CD4-positive, alpha-beta T cell treated with Interferon alpha-2 for 1 hour (primary cell): ENCODE measurements around the gene ETF1.
"Not testable (repeated sequence)": the region's sequence is repeated elsewhere in the genome, so short reads cannot be mapped to it uniquely, and the experiment has no call there.

Source experiments
- DNase-seq, 2 donors: peaks; one replicate each; pipeline ENCODE4 v3.0.0-alpha.2; 2020 to 2022

ETF1 gene

DNA sequence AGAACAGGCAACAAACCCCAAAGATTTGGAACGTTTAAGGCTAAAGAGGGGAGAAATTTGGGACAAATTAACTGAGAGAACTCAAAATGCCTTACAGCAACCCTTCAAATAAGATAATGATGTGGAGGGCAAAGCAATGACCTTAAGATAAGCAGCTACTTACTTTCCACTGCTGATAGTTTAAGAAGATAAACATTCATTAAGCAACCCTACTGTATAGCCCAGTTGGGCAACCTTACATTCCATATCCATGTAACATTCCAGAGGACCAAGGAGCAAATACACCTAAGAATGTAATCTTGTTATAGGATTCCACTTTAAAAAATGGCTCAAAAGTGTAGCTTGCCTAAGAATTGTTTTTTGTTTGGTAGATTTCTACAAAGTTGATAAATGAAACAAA is 14.8 kb downstream of the ETF1 start:
- DNase-seq, result no peak

DNA sequence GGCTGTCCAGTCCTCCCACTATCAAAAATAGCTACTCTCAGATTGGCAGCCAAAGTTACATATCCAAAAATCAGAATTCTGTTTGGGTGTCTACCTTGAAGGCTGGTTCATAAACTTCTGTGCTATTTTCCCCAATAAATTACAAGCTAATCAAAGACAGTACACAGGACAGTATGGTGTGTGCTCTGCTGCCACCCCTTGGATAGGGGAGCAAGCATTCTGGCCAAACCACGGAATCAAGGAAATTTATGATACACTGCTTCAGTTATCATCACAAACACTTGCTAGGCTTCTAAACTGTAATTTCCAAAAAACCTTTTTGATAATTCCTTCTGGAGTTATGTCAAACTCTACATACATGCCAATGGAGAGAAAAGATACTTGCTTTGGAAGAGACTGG is 15.9 kb downstream of the ETF1 start:
- DNase-seq, result no peak

DNA sequence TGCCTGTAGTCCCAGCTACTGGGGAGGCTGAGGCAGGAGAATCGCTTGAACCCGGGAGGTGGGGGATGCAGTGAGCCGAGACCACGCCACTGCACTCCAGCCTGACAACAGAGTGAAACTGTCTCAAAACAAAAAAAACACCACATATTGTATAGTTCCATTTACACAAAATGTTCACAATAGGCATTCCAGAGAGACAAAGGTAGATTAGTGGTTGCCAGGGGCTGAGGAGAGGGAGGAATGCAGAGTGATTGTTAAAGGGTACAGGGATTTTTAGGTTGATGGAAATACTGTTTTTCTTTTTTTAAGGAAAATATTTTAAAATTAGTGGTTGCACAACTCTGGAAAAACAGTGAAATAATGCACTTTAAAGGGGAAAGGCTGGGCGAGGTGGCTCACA is 19.6 kb downstream of the ETF1 start:
- no peak for DNase-seq

DNA sequence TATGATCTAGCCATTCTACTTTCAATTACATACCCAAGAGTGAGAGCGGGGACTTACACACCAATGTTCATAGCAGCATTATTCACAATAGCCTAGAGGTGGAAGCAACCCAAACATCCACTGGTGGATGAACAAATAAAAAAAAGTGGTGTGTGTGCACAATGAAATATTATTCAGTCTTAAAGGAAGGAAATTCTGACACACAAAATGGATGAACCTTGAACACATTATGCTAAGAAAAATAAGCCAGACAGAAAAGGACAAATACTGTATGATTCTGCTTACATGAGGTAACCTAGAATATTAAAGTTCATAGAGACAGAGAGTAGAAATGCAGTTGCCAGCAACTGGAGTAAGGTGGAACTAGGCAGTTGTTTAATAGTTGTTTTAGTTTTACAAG is 22.1 kb downstream of the ETF1 start:
- DNase-seq, result no peak

DNA sequence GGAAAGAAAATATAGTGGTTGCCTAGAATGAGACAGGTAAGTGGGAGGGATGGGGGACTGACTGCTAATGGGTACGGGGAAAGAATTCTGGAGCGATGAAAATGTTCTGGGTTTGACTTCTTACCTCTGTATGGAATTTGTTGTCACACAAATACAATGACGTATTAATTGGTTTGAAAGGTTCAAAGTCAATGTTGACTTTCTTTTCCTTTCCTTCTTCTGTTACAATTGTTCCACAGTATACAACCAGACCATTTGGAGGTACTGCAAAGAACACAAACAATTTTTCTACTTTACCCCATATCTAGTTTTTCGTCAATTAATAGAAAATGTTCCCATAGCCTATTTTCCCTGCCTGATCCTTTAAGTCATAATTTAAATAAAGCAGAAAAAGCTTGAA is 25.6 kb downstream of the ETF1 start:
- no peak for DNase-seq

DNA sequence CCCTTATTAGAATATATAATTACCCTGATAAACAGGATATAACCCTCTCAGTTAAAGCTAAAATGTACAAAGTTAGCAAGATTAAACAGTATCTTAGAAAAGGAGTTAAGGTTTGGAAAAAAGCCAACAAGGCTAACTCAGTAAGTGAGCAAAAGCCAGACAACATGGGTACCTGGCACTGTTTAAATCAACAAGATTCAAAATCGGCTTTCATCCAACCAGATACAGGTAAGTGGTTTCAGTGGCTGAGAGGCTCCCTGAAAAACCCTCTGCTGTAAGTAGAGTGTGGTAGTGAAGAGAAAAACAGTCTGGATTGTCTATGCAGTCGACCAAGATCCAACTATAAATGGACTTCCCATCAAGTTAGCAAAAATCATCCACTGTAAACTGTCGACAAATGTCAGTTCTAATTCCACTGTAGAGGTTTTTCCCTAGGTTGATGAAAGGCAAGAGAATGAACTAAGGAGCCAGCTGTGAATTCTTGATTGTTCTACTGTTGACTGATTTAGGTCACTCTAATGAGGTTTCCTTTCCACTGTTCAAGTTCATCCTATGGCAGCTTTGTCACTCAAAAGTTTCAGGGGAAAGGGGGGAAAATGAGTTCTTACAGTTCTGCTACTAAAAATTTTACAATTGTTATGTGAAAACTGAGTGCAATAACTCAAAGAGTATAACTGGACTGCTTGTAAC is 27.3 kb downstream of the ETF1 start:
- DNase-seq, result no peak

DNA sequence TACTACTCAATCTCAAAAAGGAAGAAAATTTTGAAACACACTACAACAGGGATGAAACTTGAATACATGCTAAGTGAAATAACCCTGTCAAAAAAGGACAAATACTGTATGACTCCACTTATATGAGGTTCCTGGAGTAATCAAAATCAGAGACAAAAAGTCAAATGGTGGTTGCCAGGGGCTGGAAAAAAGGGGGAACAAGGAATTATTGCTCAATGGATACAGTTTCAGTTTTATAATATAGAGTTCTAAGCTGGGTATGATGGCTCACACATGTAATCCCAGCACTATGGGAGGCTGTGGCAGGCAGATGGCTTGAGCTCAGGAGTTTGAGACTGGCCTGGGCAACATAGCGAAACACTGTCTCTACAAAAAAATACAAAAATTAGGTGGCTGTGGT is 29.0 kb downstream of the ETF1 start:
- DNase-seq, result no peak

DNA sequence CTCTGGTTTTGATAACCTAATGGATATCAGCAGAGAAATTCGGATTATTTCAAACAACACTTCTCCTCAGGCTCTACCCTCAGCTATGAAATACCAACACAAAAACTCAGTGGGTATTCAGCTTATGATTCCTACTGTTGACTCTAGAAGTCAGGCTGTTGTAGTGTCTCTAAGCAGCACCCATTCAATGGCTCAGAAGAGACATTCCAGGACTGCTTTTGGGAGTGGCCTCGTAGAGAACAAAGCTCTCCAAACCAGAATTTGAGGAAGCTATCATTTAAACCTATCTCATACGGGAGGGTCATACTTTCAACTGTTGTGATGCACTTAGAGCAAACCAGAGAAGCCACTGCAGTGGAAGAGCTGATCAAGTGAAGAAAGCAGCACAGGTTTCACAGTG is 34.1 kb downstream of the ETF1 start:
- no peak for DNase-seq

DNA sequence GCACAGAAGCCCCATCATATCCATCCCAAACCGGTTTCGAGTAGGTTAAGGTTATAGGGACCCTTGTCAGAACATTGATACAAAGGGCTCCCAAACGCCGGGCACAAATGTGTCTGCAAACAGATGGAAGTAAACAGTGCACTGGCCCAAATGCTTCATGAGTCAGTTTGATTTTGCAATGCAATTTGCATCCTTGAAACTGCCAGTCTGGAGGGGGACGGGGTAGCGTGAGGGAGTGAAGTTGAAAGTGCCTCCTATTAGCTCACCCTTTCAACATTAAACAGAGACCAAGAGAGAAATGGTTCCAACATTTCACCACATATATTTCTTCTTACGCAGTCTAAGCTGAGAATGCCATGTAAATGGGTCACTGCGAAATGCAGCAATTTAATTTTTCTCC is 35.6 kb downstream of the ETF1 start:
- not testable (repeated sequence) for DNase-seq

DNA sequence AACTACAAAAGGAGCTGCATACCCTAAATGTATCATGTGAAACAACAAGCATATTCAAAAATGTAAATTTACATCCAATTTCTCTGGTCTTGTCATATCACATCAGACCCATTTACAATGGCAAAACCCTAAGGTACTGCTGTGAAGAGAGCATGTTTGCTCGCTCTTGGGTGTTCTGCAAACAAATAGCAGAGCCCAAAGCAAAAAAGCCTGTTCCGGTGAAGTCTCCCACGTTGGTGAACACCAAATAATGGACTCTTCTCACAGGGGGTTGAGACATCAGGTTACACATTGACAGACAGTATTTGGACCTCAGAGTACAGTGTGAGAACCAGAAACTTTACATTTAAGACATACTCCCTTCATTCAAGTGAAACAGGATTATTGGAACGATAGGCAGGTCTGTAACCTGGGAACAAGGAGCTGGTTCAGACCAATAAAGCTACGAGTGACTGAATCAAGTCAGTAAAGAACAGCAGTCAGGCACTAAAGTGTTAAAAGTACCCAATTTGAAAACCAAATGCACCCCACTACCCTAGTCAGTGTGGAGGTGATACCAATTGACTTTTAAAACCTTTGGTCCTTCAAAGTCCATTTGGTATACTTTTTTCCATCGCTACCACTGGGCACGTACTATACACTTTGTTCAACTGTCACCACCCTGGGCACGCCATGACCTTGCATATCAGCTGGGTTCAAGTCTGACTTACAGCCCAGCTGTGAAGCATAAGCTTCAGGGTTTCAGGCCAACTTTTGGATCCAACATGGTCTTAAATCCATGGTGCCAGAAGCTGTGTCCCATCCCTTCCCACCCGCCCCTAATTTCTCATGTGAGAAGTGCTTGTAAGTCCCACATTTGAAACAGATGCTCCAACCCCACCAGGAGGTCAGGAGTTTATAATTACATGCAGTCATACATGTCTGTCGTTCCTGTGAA is 36.4 kb downstream of the ETF1 start:
- no peak for DNase-seq

DNA sequence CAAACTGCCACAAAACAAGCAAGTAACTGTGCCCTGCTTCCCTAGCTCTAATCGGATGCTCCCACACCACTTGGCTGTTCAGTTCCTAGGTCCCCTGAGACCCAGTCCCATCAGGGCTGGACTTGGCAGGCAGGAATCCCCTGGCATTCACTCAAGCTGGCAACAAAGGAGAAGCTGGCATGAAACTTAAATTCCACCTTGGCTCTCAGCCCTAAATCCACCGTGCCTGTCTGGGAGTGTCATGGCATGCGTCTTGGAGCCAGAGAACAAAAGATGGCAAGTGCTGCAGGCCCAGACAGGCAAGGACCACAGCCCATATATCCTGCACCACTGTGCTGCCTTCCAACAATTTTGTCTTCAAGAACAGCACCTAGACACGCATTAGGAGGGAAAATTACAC is 38.2 kb downstream of the ETF1 start:
- DNase-seq, result no peak

DNA sequence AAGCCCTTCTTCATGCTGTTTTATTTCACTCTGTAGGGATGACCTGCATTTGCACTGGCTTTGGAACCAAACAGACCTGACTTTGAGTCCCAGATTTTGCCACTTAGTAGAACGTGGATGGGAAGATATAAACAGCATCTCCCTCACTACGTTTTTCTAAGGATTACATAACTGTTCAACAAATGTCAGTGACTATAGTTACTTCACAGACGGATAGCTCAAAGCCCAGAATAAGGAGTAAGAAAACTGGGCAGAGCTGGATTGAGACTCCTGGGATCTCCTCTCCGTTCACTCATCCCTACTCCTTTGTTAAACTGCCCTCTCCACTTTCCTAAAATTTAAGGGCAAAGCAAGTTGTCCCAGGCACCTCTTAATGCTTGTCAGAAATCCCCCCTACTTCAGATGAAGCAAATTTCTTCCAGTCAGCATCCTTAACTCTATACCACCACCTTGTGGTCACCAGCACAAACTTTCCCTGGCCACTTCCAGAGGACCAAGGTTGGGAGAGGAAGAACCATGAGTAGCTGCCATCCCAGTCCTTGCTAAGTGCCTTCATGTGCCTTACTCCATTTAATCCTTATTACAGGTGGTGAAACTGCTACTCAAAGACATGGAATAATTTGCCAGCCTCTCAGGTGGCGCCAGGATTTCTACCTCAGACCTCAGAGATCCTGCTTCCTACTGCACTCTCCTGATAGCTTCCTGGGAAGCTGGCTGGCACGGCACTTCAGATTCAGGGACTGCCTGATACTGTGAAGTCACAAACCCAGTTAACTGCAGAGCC is 39.4 kb downstream of the ETF1 start:
- DNase-seq, result peak; percentile 43 to 68

DNA sequence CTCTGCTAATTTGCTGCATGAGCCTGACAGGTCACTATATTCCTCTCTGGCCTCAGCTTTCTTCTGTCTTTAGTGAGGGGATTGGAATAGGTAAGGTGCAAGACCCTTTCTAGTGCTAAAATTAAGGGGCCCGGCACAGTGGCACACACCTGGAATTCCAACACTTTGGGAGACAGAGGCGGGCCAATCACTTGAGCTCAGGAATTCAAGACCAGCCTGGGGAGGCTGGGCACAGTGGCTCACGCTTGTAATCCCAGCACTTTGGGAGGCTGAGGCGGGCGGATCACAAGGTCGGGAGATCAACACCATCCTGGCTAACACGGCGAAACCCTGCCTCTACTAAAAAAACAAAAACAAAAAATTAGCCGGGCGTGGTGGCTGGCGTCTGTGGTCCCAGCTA is 40.5 kb downstream of the ETF1 start:
- DNase-seq, result no peak

DNA sequence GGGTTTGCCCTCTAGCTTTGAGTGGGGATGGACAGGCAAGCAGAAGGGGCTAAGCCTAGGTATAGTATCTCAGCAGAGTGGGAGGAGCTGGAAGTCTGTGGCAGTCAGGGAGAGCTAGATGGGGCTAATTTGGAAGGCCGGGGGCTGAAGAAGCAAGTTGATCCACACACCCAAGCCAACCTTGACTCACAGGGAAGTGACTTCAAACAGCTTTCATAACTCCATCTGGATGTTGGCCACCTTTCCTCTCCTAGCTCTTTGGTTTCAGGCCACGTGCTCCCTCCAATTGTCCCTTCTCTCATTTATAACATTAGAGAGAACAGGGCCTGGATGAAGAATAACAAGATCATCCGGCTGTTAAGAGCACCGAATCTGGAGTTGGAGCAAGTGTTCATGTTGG is 40.9 kb downstream of the ETF1 start:
- DNase-seq, result no peak

DNA sequence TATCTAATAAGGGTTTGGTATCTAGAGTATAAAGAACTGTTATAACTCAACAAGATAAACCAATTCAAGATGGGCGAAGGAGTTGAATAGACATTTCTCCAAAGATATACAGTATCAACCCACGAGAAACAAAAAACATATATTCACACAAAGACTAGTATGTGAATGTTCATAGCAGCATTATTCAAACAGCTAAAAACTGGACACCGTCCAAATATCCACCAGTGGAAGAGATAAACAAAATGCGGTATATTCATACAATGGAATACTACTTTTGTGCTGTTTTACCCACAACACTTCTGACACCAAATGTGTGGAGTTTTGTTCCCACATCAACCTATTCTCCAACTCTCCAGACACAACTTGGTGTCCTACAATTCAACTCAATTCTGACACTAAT is 44.7 kb downstream of the ETF1 start:
- DNase-seq, result no peak

DNA sequence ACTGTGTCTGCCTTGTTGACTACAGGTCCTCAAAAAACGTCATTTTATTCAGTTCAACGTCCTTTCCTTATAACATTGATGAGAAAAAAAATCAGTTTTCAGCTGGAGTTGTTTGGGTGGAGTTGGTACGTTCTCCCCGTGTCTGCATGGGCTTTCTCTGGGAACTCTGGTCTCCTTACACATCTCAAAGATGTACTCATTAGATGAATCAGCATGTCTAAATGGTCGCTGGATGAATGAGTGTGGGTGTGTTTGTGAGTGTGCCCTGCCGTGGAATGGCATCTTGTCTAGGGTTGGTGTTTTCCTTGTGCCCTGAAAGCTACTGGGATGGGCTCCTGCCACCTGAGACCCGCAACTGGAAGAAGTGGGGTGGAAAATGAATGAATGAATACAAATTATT is 47.7 kb downstream of the ETF1 start:
- DNase-seq, result no peak

DNA sequence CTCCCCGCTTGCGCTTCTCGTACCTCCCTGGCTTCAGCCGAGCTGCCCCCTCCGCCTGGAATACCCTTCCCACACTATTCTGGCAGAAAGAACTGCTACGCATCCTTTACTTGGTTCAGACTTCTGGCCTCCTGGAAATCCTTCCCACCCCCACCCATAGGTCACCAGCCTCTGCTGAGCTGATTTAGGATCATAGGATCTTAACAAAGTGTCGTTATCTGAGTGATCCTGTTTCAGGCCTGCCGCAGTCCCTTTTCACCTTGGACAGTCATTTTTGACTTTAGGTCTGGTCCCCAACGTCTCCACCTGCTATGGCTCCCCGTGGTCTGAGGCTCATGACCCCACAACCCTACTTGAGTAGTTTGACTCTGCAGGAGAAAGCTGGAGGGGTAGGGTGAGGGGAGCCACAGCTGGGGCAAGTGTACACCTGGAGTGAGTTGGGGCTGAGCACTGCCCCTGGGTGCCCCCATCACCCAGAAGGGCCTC is 50.4 kb downstream of the ETF1 start:
- DNase-seq, result no peak

DNA sequence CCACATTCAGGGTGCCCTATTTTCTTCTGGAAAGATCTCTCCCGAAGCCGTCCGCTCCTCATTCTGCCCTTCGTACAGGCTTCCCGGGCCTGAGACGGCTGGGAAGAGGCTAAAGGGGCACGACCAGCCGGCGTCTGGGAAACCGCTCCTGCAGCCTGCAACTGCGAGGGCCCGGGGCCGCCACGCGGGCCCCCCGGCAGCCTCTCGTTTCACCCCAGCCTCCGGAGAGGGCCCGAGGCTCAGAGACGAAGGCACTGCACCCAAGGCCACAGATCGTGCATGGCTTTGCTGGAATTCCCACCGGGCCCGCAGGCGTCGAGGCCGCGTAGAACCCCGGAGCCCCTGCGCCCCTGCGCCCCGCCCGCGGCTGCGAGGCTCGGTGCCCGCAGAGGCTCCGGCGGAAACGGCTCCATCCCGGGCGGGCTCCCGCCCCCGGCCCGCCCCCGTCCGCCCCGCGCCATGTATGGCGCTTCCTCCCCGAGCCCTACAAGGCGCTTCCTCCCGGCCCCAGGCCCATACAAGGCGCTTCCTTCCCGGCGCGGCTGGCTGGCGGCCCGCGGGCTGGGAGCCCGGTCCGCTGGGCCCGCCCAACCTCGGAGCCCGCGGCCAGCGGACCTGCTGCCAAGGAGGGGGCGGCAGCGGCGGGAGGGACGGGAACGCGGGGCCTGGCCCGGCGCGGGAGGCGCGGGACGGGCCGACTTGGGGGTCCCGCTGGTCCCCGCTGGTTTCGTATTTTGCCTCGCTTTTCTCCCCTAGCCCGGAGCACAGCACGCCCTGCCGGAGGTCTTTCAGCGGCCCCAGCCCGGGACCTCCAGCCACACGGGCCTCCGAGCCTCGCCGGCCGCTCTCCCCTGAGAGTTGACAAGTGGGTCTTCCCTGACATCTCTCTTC is 51.1 kb downstream of the ETF1 start:
- peak; percentile 86 to 90 for DNase-seq

DNA sequence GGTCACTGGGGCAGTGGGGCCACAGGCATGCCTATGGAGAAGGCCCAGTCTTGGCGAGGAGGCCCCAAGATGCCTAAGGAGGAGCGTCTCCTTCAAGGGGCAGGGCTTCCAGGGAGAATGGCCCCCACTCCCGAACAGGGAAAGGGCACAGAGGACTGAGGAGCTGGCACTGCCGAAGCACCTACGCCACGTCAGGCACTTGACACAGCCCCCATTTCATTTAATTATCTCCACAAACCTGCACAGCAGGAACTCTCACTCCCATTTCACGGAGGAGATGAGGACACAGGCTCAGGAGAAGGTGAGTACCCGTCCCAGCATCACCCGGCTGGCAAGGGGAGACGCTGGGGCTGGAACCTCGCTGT is 51.8 kb downstream of the ETF1 start:
- DNase-seq, result no peak

DNA sequence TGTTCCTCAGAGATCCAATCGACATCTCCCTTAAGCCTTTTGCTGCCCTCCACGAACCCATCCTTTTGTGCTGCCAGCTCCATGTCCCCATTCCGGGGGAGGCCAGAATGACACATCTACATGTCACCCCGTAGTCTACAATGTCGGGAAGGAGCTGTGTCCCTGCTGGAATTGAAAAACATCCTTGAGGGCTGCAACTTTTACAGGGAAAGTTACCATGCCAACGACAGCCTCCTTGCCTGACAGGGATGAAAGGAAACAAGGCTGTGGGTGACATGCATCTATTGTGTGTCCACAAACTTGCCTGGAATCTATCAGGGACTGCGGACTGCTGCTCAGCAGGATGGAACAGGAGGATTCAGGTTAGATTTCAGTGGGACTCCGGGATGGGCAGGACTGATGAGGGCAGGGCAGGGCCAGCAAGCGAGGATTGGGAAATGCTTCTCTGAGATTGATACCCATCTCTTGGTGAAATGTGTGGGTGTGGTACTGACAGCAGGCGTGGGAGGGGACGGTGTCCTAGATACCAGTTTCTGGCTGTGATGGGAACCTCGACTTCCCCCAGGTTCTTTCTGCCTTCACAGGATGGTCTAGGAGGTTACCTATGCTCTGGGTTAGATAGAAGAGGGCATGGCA is 52.3 kb downstream of the ETF1 start:
- DNase-seq, result no peak

DNA sequence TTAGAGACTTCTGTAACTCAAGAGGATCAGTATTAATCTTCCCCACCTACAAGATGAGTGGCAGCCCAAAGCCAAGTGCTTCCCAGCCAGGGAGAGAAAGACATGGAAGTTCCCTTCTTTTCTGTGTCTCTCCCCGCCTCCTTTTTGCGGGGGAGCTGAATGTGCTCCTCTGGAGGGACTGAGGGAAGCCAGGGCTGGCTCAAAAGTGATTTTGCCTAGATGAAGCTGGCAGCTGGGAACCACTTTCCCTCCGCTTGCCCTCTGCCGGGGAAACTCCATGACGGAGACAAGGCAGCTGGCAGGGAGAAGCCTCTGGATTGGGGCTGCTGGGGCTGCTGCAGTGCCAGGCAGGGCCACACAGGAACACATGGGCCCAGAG is 53.4 kb downstream of the ETF1 start:
- DNase-seq, result no peak

DNA sequence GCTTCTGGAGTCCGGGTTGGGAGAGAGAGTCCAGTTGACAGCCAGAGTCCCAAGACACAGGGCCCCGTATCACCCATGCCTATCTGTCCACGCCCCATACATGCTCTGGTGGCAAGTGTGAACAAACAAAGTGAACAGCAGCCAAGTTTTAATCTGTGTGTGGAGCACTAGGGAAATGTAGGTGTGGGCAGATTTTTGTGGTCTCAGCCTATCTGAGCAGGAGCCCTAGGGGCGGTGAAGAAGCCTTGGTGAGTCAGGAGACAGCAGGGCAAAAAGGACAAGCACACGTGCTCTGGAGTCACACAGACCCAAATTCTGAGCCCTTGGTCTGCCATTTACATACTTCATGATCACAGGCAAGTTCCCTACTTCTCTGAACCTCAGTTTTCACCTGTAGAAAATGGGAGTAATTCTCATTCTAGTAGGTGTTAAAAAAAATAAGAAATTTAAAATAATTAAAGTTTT is 54.5 kb downstream of the ETF1 start:
- DNase-seq, result no peak
